DLD1 (cell line): ENCODE results near the gene RPH3AL.

Experiments used
- in situ Hi-C: cut with HindIII; loops from 2 replicates; pipeline ENCODE4 v1.10.0; 2017; ENCODE audit warnings: low sequenced_read_pairs

RPH3AL gene

GRCh38 chr17:352421-353212 is at the start of gene RPH3AL:
RPH3AL (minus strand) TSS chr17:352807; CDS start chr17:327543, 25,264 bp downstream.
- in situ Hi-C loops, result no loop called here

- in situ Hi-C loops, result no loop called here
Observed at GRCh38 chr17:400257-400656, 47.6 kb upstream of the RPH3AL start.

- in situ Hi-C loops, result no loop called here
Observed at GRCh38 chr17:396788-397187, 44.2 kb upstream of the RPH3AL start.

- in situ Hi-C loops, result no loop called here
Observed at GRCh38 chr17:395974-396373, 43.4 kb upstream of the RPH3AL start.

- in situ Hi-C loops, result no loop called here
Observed at GRCh38 chr17:395179-395578, 42.6 kb upstream of the RPH3AL start.

GRCh38 chr17:394718-395095 is 42.1 kb upstream of the RPH3AL start:
- in situ Hi-C loops, result no loop called here

GRCh38 chr17:393806-394717 is 41.5 kb upstream of the RPH3AL start:
- in situ Hi-C loops, result no loop called here

- in situ Hi-C loops, result no loop called here
Observed at GRCh38 chr17:391850-392249, 39.2 kb upstream of the RPH3AL start.

GRCh38 chr17:390025-390424 is 37.4 kb upstream of the RPH3AL start:
- in situ Hi-C loops, result no loop called here

GRCh38 chr17:388087-388486 is 35.5 kb upstream of the RPH3AL start:
- in situ Hi-C loops, result no loop called here

GRCh38 chr17:386141-386876 is 33.7 kb upstream of the RPH3AL start:
- in situ Hi-C loops, result no loop called here

GRCh38 chr17:385836-386140 is 33.2 kb upstream of the RPH3AL start:
- in situ Hi-C loops, result no loop called here

- in situ Hi-C loops, result no loop called here
Observed at GRCh38 chr17:385178-385835, 32.7 kb upstream of the RPH3AL start.

GRCh38 chr17:384622-385177 is 32.1 kb upstream of the RPH3AL start:
- in situ Hi-C loops, result no loop called here

GRCh38 chr17:383771-384621 is 31.4 kb upstream of the RPH3AL start:
- in situ Hi-C loops, result no loop called here

GRCh38 chr17:382644-383533 is 30.3 kb upstream of the RPH3AL start:
- in situ Hi-C loops, result no loop called here

- in situ Hi-C loops, result no loop called here
Observed at GRCh38 chr17:381941-382643, 29.5 kb upstream of the RPH3AL start.

- in situ Hi-C loops, result no loop called here
Observed at GRCh38 chr17:381516-381915, 28.9 kb upstream of the RPH3AL start.
